Uterus (tissue), 2 donors: Measurements from ENCODE around the gene EPC1.

Experiments used
- POLR2A ChIP-seq, 2 donors: fragments of 450-650 bp; IDR thresholded peaks; one replicate each; pipeline ENCODE4 v1.6.1; 2016; ENCODE audit warnings: antibody characterized with exemption in 2 of 2, mild to moderate bottlenecking in 1 of 2, moderate library complexity in 1 of 2
- TF ChIP-seq, protein P1 (sequence below), 4 experiments: fragments of 200-600 bp in 2 of 4; fragments of 450-650 bp in 2 of 4; sonication (generic) in 2 of 4; IDR thresholded peaks; one replicate each; pipeline ENCODE4 v1.5.1; 2016 to 2019; ENCODE audit warnings: antibody characterized with exemption in 4 of 4, mild to moderate bottlenecking in 2 of 4, moderate library complexity in 1 of 4

DNA sequence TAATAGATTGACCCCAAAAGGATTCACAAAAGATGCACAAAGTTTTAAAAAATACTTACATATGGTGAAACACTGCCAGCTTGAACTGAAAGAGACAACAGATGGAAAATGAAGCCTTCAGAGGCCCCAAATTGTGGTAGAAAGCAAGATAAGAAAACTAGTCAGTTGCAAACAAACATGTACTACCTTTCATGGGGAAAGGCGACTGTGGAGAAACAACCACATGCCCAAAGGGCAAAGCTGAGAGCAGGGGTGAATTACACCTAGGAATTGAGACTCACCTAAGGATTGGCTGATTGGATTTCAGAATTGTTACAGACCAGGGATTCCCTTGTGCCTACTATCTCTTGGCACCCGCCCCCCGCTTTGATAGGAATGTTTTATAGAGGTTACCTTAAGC lies 13.1 kb downstream of the EPC1 start:
- TF ChIP-seq, protein P1, sequence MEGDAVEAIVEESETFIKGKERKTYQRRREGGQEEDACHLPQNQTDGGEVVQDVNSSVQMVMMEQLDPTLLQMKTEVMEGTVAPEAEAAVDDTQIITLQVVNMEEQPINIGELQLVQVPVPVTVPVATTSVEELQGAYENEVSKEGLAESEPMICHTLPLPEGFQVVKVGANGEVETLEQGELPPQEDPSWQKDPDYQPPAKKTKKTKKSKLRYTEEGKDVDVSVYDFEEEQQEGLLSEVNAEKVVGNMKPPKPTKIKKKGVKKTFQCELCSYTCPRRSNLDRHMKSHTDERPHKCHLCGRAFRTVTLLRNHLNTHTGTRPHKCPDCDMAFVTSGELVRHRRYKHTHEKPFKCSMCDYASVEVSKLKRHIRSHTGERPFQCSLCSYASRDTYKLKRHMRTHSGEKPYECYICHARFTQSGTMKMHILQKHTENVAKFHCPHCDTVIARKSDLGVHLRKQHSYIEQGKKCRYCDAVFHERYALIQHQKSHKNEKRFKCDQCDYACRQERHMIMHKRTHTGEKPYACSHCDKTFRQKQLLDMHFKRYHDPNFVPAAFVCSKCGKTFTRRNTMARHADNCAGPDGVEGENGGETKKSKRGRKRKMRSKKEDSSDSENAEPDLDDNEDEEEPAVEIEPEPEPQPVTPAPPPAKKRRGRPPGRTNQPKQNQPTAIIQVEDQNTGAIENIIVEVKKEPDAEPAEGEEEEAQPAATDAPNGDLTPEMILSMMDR (IDR thresholded peaks at IDR 0.05) = no peak
- TF ChIP-seq POLR2A (IDR thresholded peaks at IDR 0.05) = no peak
